HS-5 (cell line): ENCODE results near the gene LRRC74A.

Experiments used
- DNase-seq: peaks from one replicate; pipeline ENCODE4 v3.0.0-alpha.2; 2012; ENCODE audit warnings: low read depth

LRRC74A gene

GRCh38 chr14:76810525-76810924, 15.7 kb upstream of the LRRC74A start:
- no peak for DNase-seq

GRCh38 chr14:76810953-76811400, 15.2 kb upstream of the LRRC74A start:
- peak; percentile 9 for DNase-seq

GRCh38 chr14:76811561-76811960, 14.6 kb upstream of the LRRC74A start:
- no peak for DNase-seq

- no peak for DNase-seq
These were observed 14.2 kb upstream of the LRRC74A start for GRCh38 chr14:76812093-76812421.

- peak; percentile 60 for DNase-seq
These were observed 13.5 kb upstream of the LRRC74A start, which contains the start of gene ANGEL1 for GRCh38 chr14:76812422-76813383. ANGEL1 (minus strand) TSS chr14:76812882; CDS start chr14:76812827, 55 bp downstream.

GRCh38 chr14:76814726-76815645, 11.2 kb upstream of the LRRC74A start:
- DNase-seq: no peak

- no peak for DNase-seq
These were observed 5.5 kb upstream of the LRRC74A start for GRCh38 chr14:76820700-76821099.

- DNase-seq: no peak
These were observed 1.6 kb downstream of the LRRC74A start for GRCh38 chr14:76827696-76828296.

GRCh38 chr14:76828339-76829012, 2.3 kb downstream of the LRRC74A start:
- DNase-seq: no peak

- no peak for DNase-seq
These were observed 2.8 kb downstream of the LRRC74A start for GRCh38 chr14:76829013-76829365.

GRCh38 chr14:76829650-76830421, 3.6 kb downstream of the LRRC74A start:
- no peak for DNase-seq

GRCh38 chr14:76830556-76830955, 4.3 kb downstream of the LRRC74A start:
- DNase-seq: no peak

- no peak for DNase-seq
These were observed 6.3 kb downstream of the LRRC74A start for GRCh38 chr14:76832503-76832988.

GRCh38 chr14:76833011-76833410, 6.8 kb downstream of the LRRC74A start:
- DNase-seq: no peak

GRCh38 chr14:76834241-76834661, 8.0 kb downstream of the LRRC74A start:
- DNase-seq: no peak

- DNase-seq: no peak
These were observed 9.9 kb downstream of the LRRC74A start for GRCh38 chr14:76836029-76836630.

GRCh38 chr14:76837524-76837923, 11.3 kb downstream of the LRRC74A start:
- DNase-seq: no peak

GRCh38 chr14:76842414-76842813, 16.2 kb downstream of the LRRC74A start:
- no peak for DNase-seq

- DNase-seq: no peak
These were observed 18.0 kb downstream of the LRRC74A start for GRCh38 chr14:76844223-76844622.

GRCh38 chr14:76846331-76847047, 20.3 kb downstream of the LRRC74A start:
- DNase-seq: no peak
